PC-3 (cell line): ENCODE results near the gene SRI.

Experiments used
- CTCF ChIP-seq: fragments of 300-600 bp; sonication (generic); conservative IDR thresholded peaks from 2 replicates; pipeline ENCODE4 v1.5.1; 2017; ENCODE audit warnings: antibody characterized with exemption, low read depth, mild to moderate bottlenecking, low read length
- EZH2 ChIP-seq: fragments of 300-600 bp; sonication (generic); IDR thresholded peaks from one replicate; pipeline ENCODE4 v1.6.1; 2017; ENCODE audit warnings: antibody characterized with exemption, mild to moderate bottlenecking, low read length; ENCODE audit not compliant: unreplicated experiment

DNA sequence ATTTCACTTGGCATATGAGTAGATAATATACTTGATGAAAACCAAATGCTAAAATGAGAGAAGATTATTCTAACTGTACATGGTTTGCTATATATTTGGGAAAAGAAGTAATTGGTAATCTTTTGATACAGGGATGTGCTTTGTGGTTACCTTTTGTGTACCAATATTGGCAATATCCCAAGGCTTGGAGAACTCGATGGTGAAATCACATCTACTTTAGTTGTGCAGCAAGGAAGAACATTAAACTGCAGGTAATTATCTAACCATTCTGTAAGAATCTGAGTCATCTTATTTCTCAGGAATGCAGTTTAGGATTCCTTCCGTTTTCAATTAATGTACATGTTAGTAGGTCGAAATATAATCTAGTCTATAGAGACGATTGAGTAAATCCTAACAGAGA lies 64.1 kb downstream of the SRI start:
- TF ChIP-seq CTCF (no peak), EZH2 (no peak)
